GM12864 (cell line): ENCODE data around the gene AADACL3.

Experiments used
- DNase-seq: peaks from one replicate; pipeline ENCODE4 v3.0.0-alpha.2; 2011; ENCODE audit warnings: low read depth
- H3K4me3 ChIP-seq: 2 replicates; pipeline ENCODE4 v1.5.1; 2011; ENCODE audit warnings: mild to moderate bottlenecking, low read depth, low read length, control low read depth
- CTCF ChIP-seq: IDR thresholded peaks from 2 replicates; pipeline ENCODE4 v1.5.1; 2011; ENCODE audit warnings: low read depth, mild to moderate bottlenecking, moderate library complexity, low read length, control low read depth, inconsistent platforms; ENCODE audit errors: missing control alignments

Gene AADACL3

GRCh38 chr1:12754738-12755137 lies 38.8 kb downstream of the AADACL3 start:
- no peak overlapping the region for H3K4me3 ChIP-seq
- TF ChIP-seq CTCF: no peak
- DNase-seq: no peak

GRCh38 chr1:12756273-12756672 lies 40.4 kb downstream of the AADACL3 start:
- TF ChIP-seq CTCF: no peak
- DNase-seq: no peak
- H3K4me3 ChIP-seq: no peak overlapping the region

- no peak for TF ChIP-seq CTCF
- no peak for DNase-seq
- no peak overlapping the region for H3K4me3 ChIP-seq
These were observed 41.0 kb downstream of the AADACL3 start for GRCh38 chr1:12756768-12757413.

GRCh38 chr1:12757836-12758235 lies 41.9 kb downstream of the AADACL3 start:
- TF ChIP-seq CTCF: no peak
- no peak for DNase-seq
- H3K4me3 ChIP-seq: no peak overlapping the region

- no peak overlapping the region for H3K4me3 ChIP-seq
- no peak for DNase-seq
- TF ChIP-seq CTCF: peak; percentile 70
These were observed 44.4 kb downstream of the AADACL3 start for GRCh38 chr1:12760256-12760795.

GRCh38 chr1:12761781-12762180 lies 45.9 kb downstream of the AADACL3 start:
- TF ChIP-seq CTCF: no peak
- no peak overlapping the region for H3K4me3 ChIP-seq
- no peak for DNase-seq

GRCh38 chr1:12762766-12763165 lies 46.9 kb downstream of the AADACL3 start:
- no peak for DNase-seq
- no peak for TF ChIP-seq CTCF
- no peak overlapping the region for H3K4me3 ChIP-seq
